22Rv1 (cell line): ENCODE measurements around the gene TENT4A.

ENCODE experiments used
- CTCF ChIP-seq: fragments of 450-650 bp; IDR thresholded peaks from 2 replicates; pipeline ENCODE4 v1.5.1; 2017; ENCODE audit warnings: mild to moderate bottlenecking
- ZFX ChIP-seq: fragments of 450-650 bp; IDR thresholded peaks from 2 replicates; pipeline ENCODE4 v1.6.1; 2017; ENCODE audit warnings: antibody characterized with exemption, borderline replicate concordance

- TF ChIP-seq CTCF (no peak), ZFX (no peak)
Observed at GRCh38 chr5:6787941-6788340, 74.7 kb downstream of the TENT4A start.
